ENCODE results near the gene ZFHX3. TPM values are rescaled to one million over a fixed set of nuclear protein-coding genes. Genes with fewer than 3 reads are reported as not detected.

ZFHX3 gene
- total RNA-seq, 6 experiments from 2014 or later, result 7.1 to 9.4 (median 7.7) TPM

- intact Hi-C loops (cut with DNase I), result no loop called here
- H3K27ac ChIP-seq, result no peak overlapping the region
- no peak for TF ChIP-seq CTCF (IDR thresholded peaks at IDR 0.05)
- H3K4me1 ChIP-seq, result peaks cover 0 to 33% (median 13%) of the 10 kb centered on the region in 4 donors
- H3K9me3 ChIP-seq, result no peaks in the 10 kb centered on the region
- DNase-seq (no peak), ATAC-seq (no peak)
- no peak overlapping the region for H3K4me3 ChIP-seq
- WGBS (ENCODE audit: insufficient coverage, low coverage, low lambda C conversion rate, missing lambda C conversion rate), result 91% methylated on average over 7 of the region's 8 CpGs
- no peaks in the 10 kb centered on the region for H3K36me3 ChIP-seq
- no peaks in the 10 kb centered on the region for H3K27me3 ChIP-seq
These were observed 174.1 kb downstream of the ZFHX3 start for GRCh38 chr16:72873853-72874252.

GRCh38 chr16:72873044-72873443 lies 174.9 kb downstream of the ZFHX3 start:
- no peak overlapping the region for H3K4me3 ChIP-seq
- ATAC-seq (no peak), DNase-seq (no peak)
- H3K27ac ChIP-seq, result no peak overlapping the region
- intact Hi-C loops (cut with DNase I), result no loop called here
- WGBS (ENCODE audit: insufficient coverage, low coverage, low lambda C conversion rate, missing lambda C conversion rate), result 69% methylated on average over 5 of the region's 5 CpGs
- H3K4me1 ChIP-seq, result peaks cover 0 to 25% (median 9%) of the 10 kb centered on the region in 4 donors
- TF ChIP-seq CTCF (IDR thresholded peaks at IDR 0.05) (no peak), POLR2A (IDR thresholded peaks at IDR 0.05) (no peak)
- no peaks in the 10 kb centered on the region for H3K9me3 ChIP-seq
- H3K27me3 ChIP-seq, result no peaks in the 10 kb centered on the region
- H3K36me3 ChIP-seq, result no peaks in the 10 kb centered on the region

GRCh38 chr16:72865835-72866234 lies 182.1 kb downstream of the ZFHX3 start:
- Histone ChIP-seq H3K36me3 (no peaks in the 10 kb centered on the region), H3K4me1 (no peaks in the 10 kb centered on the region), H3K27me3 (no peaks in the 10 kb centered on the region), H3K27ac (no peak overlapping the region), H3K9me3 (no peaks in the 10 kb centered on the region), H3K4me3 (no peak overlapping the region)
- intact Hi-C loops (cut with DNase I), result no loop called here
- TF ChIP-seq CTCF (IDR thresholded peaks at IDR 0.05) (no peak), POLR2A (IDR thresholded peaks at IDR 0.05) (no peak)
- 91% methylated on average over 5 of the region's 7 CpGs for WGBS (ENCODE audit: insufficient coverage, low coverage, low lambda C conversion rate, missing lambda C conversion rate)
- ATAC-seq, result no peak
- DNase-seq, result no peak

GRCh38 chr16:72865258-72865657 lies 182.7 kb downstream of the ZFHX3 start:
- no peak for TF ChIP-seq CTCF (IDR thresholded peaks at IDR 0.05)
- no peak for TF ChIP-seq POLR2A (IDR thresholded peaks at IDR 0.05)
- Histone ChIP-seq H3K36me3 (no peaks in the 10 kb centered on the region), H3K9me3 (no peaks in the 10 kb centered on the region), H3K27ac (no peak overlapping the region), H3K27me3 (no peaks in the 10 kb centered on the region), H3K4me1 (no peaks in the 10 kb centered on the region), H3K4me3 (no peak overlapping the region)
- intact Hi-C loops (cut with DNase I), result no loop called here
- DNase-seq (no peak), ATAC-seq (no peak)
- no CpG with 5 or more reads among the region's 5 CpGs for WGBS (ENCODE audit: insufficient coverage, low coverage, low lambda C conversion rate, missing lambda C conversion rate)

All from right lobe of liver (tissue), 6 donors.